CD14-positive monocyte (primary cell): ENCODE results near the gene CCDC178. TPM values are rescaled to one million over a fixed set of nuclear protein-coding genes. Genes with fewer than 3 reads are reported as not detected.

ENCODE experiments used
- DNase-seq, 3 donors: peaks; one replicate each; pipeline ENCODE4 v3.0.0-alpha.2; 2011 to 2022
- H2AFZ ChIP-seq: 2 replicates; pipeline ENCODE4 v1.6.0; 2012; ENCODE audit warnings: mild to moderate bottlenecking, low read depth, low read length, inconsistent platforms; ENCODE audit not compliant: insufficient read depth, poor library complexity, severe bottlenecking
- H3K27ac ChIP-seq, 2 donors: 1 replicate in 1 of 2; 2 replicates in 1 of 2; pipeline ENCODE4 v1.5.1; 2012 to 2013; ENCODE audit warnings: low read length in 2 of 2, control low read depth in 1 of 2, inconsistent platforms in 1 of 2, low read depth in 1 of 2, mild to moderate bottlenecking in 1 of 2
- H3K27me3 ChIP-seq, 2 donors: one replicate each; pipeline versions ENCODE4 v1.6.0 to v1.6.1; 2011 to 2013; ENCODE audit warnings: low read length in 2 of 2; ENCODE audit not compliant: control insufficient read depth in 2 of 2, insufficient read depth in 2 of 2
- H3K36me3 ChIP-seq, 2 donors: replicated peaks in 1 of 2; 1 replicate in 1 of 2; 2 replicates in 1 of 2; pipeline versions ENCODE4 v1.5.1 to v1.6.1; 2012 to 2013; ENCODE audit warnings: low read length in 2 of 2, control low read depth in 1 of 2, inconsistent platforms in 1 of 2, mild to moderate bottlenecking in 1 of 2; ENCODE audit not compliant: insufficient read depth in 2 of 2, control insufficient read depth in 1 of 2
- H3K4me1 ChIP-seq, 2 donors: 1 replicate in 1 of 2; 2 replicates in 1 of 2; pipeline versions ENCODE4 v1.5.1 to v1.6.1; 2012 to 2013; ENCODE audit warnings: low read length in 2 of 2, control low read depth in 1 of 2, inconsistent platforms in 1 of 2, mild to moderate bottlenecking in 1 of 2, moderate library complexity in 1 of 2; ENCODE audit not compliant: insufficient read depth in 2 of 2, control insufficient read depth in 1 of 2
- H3K4me2 ChIP-seq: replicated peaks from 2 replicates; pipeline ENCODE3; 2012; ENCODE audit warnings: low read length, moderate library complexity, mild to moderate bottlenecking; ENCODE audit not compliant: poor library complexity, severe bottlenecking; ENCODE audit errors: extremely low read depth
- H3K4me3 ChIP-seq, 3 experiments: fragments of 200-600 bp in 1 of 3; sonication (generic) in 1 of 3; replicated peaks in 1 of 3; 1 replicate in 2 of 3; 2 replicates in 1 of 3; pipeline ENCODE4 v1.5.1; 2011 to 2013; ENCODE audit warnings: low read length in 3 of 3, mild to moderate bottlenecking in 3 of 3, control low read depth in 2 of 3, low read depth in 2 of 3, inconsistent platforms in 1 of 3, moderate library complexity in 1 of 3
- H3K79me2 ChIP-seq: 2 replicates; pipeline ENCODE4 v1.6.0; 2012; ENCODE audit warnings: mild to moderate bottlenecking, control low read depth, inconsistent platforms, low read length, moderate library complexity; ENCODE audit not compliant: insufficient read depth
- H3K9ac ChIP-seq: 2 replicates; pipeline ENCODE4 v1.6.0; 2017; ENCODE audit warnings: low read length, mild to moderate bottlenecking; ENCODE audit not compliant: insufficient read depth, poor library complexity, severe bottlenecking
- H3K9me3 ChIP-seq, 2 donors: replicated peaks in 1 of 2; 1 replicate in 1 of 2; 2 replicates in 1 of 2; pipeline versions ENCODE4 v1.5.1 to v1.6.1; 2012 to 2013; ENCODE audit warnings: low read length in 2 of 2, control low read depth in 1 of 2; ENCODE audit not compliant: control insufficient read depth in 1 of 2, insufficient read depth in 1 of 2
- H4K20me1 ChIP-seq: 2 replicates; pipeline ENCODE4 v1.6.0; 2012; ENCODE audit warnings: mild to moderate bottlenecking, low read length, control low read depth, moderate library complexity; ENCODE audit not compliant: insufficient read depth
- H3K27ac Mint-ChIP-seq, 7 donors: one replicate each; pipeline ENCODE4 v1.8.0; 2020; ENCODE audit warnings: mild to moderate bottlenecking in 7 of 7, mixed read lengths in 7 of 7, moderate library complexity in 6 of 7, inconsistent platforms in 2 of 7
- H3K27me3 Mint-ChIP-seq, 3 donors: one replicate each; pipeline ENCODE4 v1.8.0; 2021 to 2022; ENCODE audit warnings: low read depth in 3 of 3, mild to moderate bottlenecking in 3 of 3, mixed read lengths in 3 of 3, moderate library complexity in 3 of 3, inconsistent platforms in 1 of 3
- H3K36me3 Mint-ChIP-seq, 2 donors: one replicate each; pipeline ENCODE4 v1.8.0; 2020; ENCODE audit warnings: mixed read lengths in 2 of 2, inconsistent platforms in 1 of 2, mild to moderate bottlenecking in 1 of 2
- H3K4me1 Mint-ChIP-seq: one replicate; pipeline ENCODE4 v1.8.0; 2020; ENCODE audit warnings: mild to moderate bottlenecking, mixed read lengths
- H3K4me3 Mint-ChIP-seq, 2 donors: one replicate each; pipeline ENCODE4 v1.8.0; 2020; ENCODE audit warnings: mild to moderate bottlenecking in 2 of 2, mixed read lengths in 2 of 2, moderate library complexity in 1 of 2
- H3K9me3 Mint-ChIP-seq, 7 donors: one replicate each; pipeline ENCODE4 v1.8.0; 2020 to 2022; ENCODE audit warnings: mixed read lengths in 7 of 7, mild to moderate bottlenecking in 6 of 7, moderate library complexity in 6 of 7, inconsistent platforms in 2 of 7
- CTCF ChIP-seq: fragments of 200-600 bp; IDR thresholded peaks from one replicate; pipeline ENCODE4 v1.8.0; 2022; ENCODE audit warnings: antibody characterized with exemption, mild to moderate bottlenecking
- WGBS: methylation state at CpG from one replicate; pipeline ENCODE4 v1.1.5; 2013; ENCODE audit warnings: missing lambda C conversion rate; ENCODE audit not compliant: insufficient coverage; 5-methylcytosine and 5-hydroxymethylcytosine counted together
- intact Hi-C, 2 donors: fragments of 100-400 bp; cut with micrococcal nuclease; formaldehyde crosslinking; loops; one replicate each; pipeline versions ENCODE4 v1.15.0 to v1.15.1; 2023
- polyA plus RNA-seq, 3 donors: library from polyadenylated mRNA; depleted of rRNA in 1 of 3; unstranded in 2 of 3; stranded (reverse) in 1 of 3; fragments of 300-500 nt in 2 of 3; fragments of >200 nt in 1 of 3; fragmentation: Illumina TruSeq in 2 of 3; gene quantifications; 1 replicate in 2 of 3; 2 replicates in 1 of 3; pipeline ENCODE4 v1.2.3, GENCODE V29; 2012 to 2021

CCDC178 gene
- polyA plus RNA-seq, 3 donors: not detected

GRCh38 chr18:33090461-33090860 lies 350.1 kb downstream of the CCDC178 start:
- no peaks in the 10 kb centered on the region for H3K27me3 ChIP-seq
- H3K9me3 Mint-ChIP-seq: no peaks in the 10 kb centered on the region
- no peak overlapping the region for H3K27ac Mint-ChIP-seq
- no peak overlapping the region for H2AFZ ChIP-seq
- H3K9ac ChIP-seq: no peak overlapping the region
- no peak overlapping the region for H3K4me2 ChIP-seq
- H3K4me3 Mint-ChIP-seq: no peak overlapping the region
- no peak overlapping the region for H3K4me3 ChIP-seq
- H4K20me1 ChIP-seq: no peaks in the 10 kb centered on the region
- H3K4me1 Mint-ChIP-seq: no peaks in the 10 kb centered on the region
- no peak overlapping the region for H3K27ac ChIP-seq
- no peaks in the 10 kb centered on the region for H3K36me3 ChIP-seq
- H3K36me3 Mint-ChIP-seq: no peaks in the 10 kb centered on the region
- no peaks in the 10 kb centered on the region for H3K27me3 Mint-ChIP-seq
- WGBS: 100% methylated on average over 2 of the region's 4 CpGs
- H3K79me2 ChIP-seq: no peaks in the 10 kb centered on the region
- TF ChIP-seq CTCF: no peak
- no peaks in the 10 kb centered on the region for H3K4me1 ChIP-seq
- no peak for DNase-seq
- intact Hi-C loops: no loop called here
- no peaks in the 10 kb centered on the region for H3K9me3 ChIP-seq

GRCh38 chr18:33076601-33077000 lies 363.9 kb downstream of the CCDC178 start:
- Histone ChIP-seq H3K4me1 (no peaks in the 10 kb centered on the region), H3K36me3 (no peaks in the 10 kb centered on the region), H2AFZ (no peak overlapping the region), H4K20me1 (no peaks in the 10 kb centered on the region), H3K4me2 (no peak overlapping the region), H3K9ac (no peak overlapping the region), H3K27me3 (no peaks in the 10 kb centered on the region), H3K9me3 (no peaks in the 10 kb centered on the region), H3K27ac (no peak overlapping the region), H3K79me2 (no peaks in the 10 kb centered on the region), H3K4me3 (no peak overlapping the region)
- Mint-ChIP-seq H3K4me1 (no peaks in the 10 kb centered on the region), H3K36me3 (no peaks in the 10 kb centered on the region), H3K27me3 (peaks cover 0 to 8% (median 0%) of the 10 kb centered on the region in 3 donors), H3K9me3 (peaks cover 0 to 6% (median 3%) of the 10 kb centered on the region in 7 donors), H3K4me3 (no peak overlapping the region), H3K27ac (no peak overlapping the region)
- DNase-seq: no peak
- WGBS: no CpG with 5 or more reads among the region's 2 CpGs
- TF ChIP-seq CTCF: no peak
- intact Hi-C loops: no loop called here
